H1 (cell line): ENCODE measurements around the gene GUCY1A2. TPM values are rescaled to one million over a fixed set of nuclear protein-coding genes. Genes with fewer than 3 reads are reported as not detected.

Experiments
- CTCF ChIA-PET: fragments of 300-600 bp; sonication (Branson Sonifier 250); formaldehyde crosslinking; loops from one replicate; lab custom pipeline; 2021; ENCODE audit not compliant: partially characterized antibody; lab: Charles Lee
- POLR2A ChIA-PET: fragments of 300-600 bp; sonication (Branson Sonifier 250); formaldehyde crosslinking; loops from one replicate; lab custom pipeline; 2021; ENCODE audit warnings: inconsistent platforms; ENCODE audit not compliant: partially characterized antibody; lab: Charles Lee
- DNase-seq, 2 experiments: peaks; one replicate each; pipeline versions ENCODE4 v3.0.0 to v3.0.0-alpha.2; 2010 to 2022; ENCODE audit warnings: low spot score in 2 of 2, low read depth in 1 of 2, mixed read lengths in 1 of 2
- FAIRE-seq: peaks from 2 replicates; lab custom pipeline; 2011; peaks lifted over from hg19 to GRCh38; lab: Jason Lieb, UNC
- H2AFZ ChIP-seq: 2 replicates; pipeline ENCODE4 v1.8.1; 2012; ENCODE audit warnings: low read length, inconsistent platforms
- H2AK5ac ChIP-seq: 2 replicates; pipeline ENCODE4 v1.6.1; 2013; ENCODE audit warnings: low read depth, low read length
- H2BK120ac ChIP-seq: replicated peaks from 2 replicates; pipeline ENCODE3; 2013; ENCODE audit warnings: low read depth, low read length, inconsistent platforms
- H2BK12ac ChIP-seq: 2 replicates; pipeline ENCODE4 v1.6.1; 2013; ENCODE audit warnings: low read depth, low read length
- H2BK15ac ChIP-seq: 2 replicates; pipeline ENCODE4 v1.6.1; 2013; ENCODE audit warnings: low read length
- H2BK20ac ChIP-seq: 2 replicates; pipeline ENCODE4 v1.6.1; 2013; ENCODE audit warnings: low read length
- H2BK5ac ChIP-seq: 2 replicates; pipeline ENCODE4 v1.6.1; 2013; ENCODE audit warnings: low read depth, low read length
- H3K14ac ChIP-seq: 2 replicates; pipeline ENCODE4 v1.6.1; 2013; ENCODE audit warnings: inconsistent platforms; ENCODE audit not compliant: insufficient read length
- H3K18ac ChIP-seq: 2 replicates; pipeline ENCODE4 v1.6.1; 2013; ENCODE audit warnings: low read length; ENCODE audit errors: extremely low read depth
- H3K23ac ChIP-seq: 2 replicates; pipeline ENCODE4 v1.6.1; 2013; ENCODE audit warnings: inconsistent platforms; ENCODE audit not compliant: insufficient read length
- H3K23me2 ChIP-seq: 2 replicates; pipeline ENCODE4 v1.6.1; 2013; ENCODE audit warnings: low read depth, low read length
- H3K27ac ChIP-seq: 2 replicates; pipeline ENCODE4 v1.6.1; 2011; ENCODE audit warnings: low read depth, low read length, inconsistent platforms
- H3K27me3 ChIP-seq, 4 experiments: replicated peaks in 1 of 4; 1 replicate in 1 of 4; 2 replicates in 3 of 4; pipeline versions ENCODE4 v1.6.1 to v1.8.1; 2011 to 2013; ENCODE audit warnings: low read length in 3 of 4, mild to moderate bottlenecking in 3 of 4, inconsistent platforms in 2 of 4, mixed read lengths in 2 of 4, moderate library complexity in 1 of 4; ENCODE audit not compliant: control insufficient read depth in 3 of 4, insufficient read depth in 3 of 4; ENCODE audit errors: extremely low read depth in 1 of 4
- H3K36me3 ChIP-seq, 4 experiments: 2 replicates each; pipeline versions ENCODE4 v1.6.1 to v1.8.1; 2011 to 2013; ENCODE audit warnings: mild to moderate bottlenecking in 4 of 4, low read length in 3 of 4, moderate library complexity in 2 of 4, control low read depth in 1 of 4, inconsistent platforms in 1 of 4; ENCODE audit not compliant: insufficient read depth in 4 of 4, control insufficient read depth in 2 of 4
- H3K4ac ChIP-seq: replicated peaks from 2 replicates; pipeline ENCODE3; 2013; ENCODE audit warnings: low read length, low read depth, mixed read lengths, inconsistent platforms; ENCODE audit not compliant: insufficient read length
- H3K4me1 ChIP-seq, 4 experiments: replicated peaks in 1 of 4; 1 replicate in 1 of 4; 2 replicates in 3 of 4; pipeline versions ENCODE4 v1.6.1 to v1.8.1; 2011 to 2013; ENCODE audit warnings: low read length in 3 of 4, inconsistent platforms in 2 of 4, mixed read lengths in 1 of 4; ENCODE audit not compliant: insufficient read depth in 4 of 4, control insufficient read depth in 3 of 4
- H3K4me2 ChIP-seq, 2 experiments: 2 replicates each; pipeline versions ENCODE4 v1.6.1 to v1.8.1; 2011 to 2013; ENCODE audit warnings: low read depth in 2 of 2, low read length in 2 of 2, control low read depth in 1 of 2, inconsistent platforms in 1 of 2, mild to moderate bottlenecking in 1 of 2; ENCODE audit not compliant: insufficient read depth in 1 of 2
- H3K4me3 ChIP-seq, 4 experiments: fragments of 200-600, 300-600 bp in 1 of 4; sonication (generic), shearing (Covaris generic), sonication (Bioruptor Twin) in 1 of 4; 2 replicates each; pipeline versions ENCODE4 v1.5.1 to v1.8.1; 2011 to 2016; ENCODE audit warnings: low read length in 4 of 4, low read depth in 3 of 4, control low read depth in 2 of 4, inconsistent platforms in 2 of 4, mild to moderate bottlenecking in 2 of 4, mixed read lengths in 1 of 4, moderate library complexity in 1 of 4; ENCODE audit not compliant: insufficient read depth in 2 of 4; ENCODE audit errors: extremely low read depth in 1 of 4
- H3K56ac ChIP-seq: replicated peaks from 2 replicates; pipeline ENCODE3; 2013; ENCODE audit warnings: low read depth, mild to moderate bottlenecking, mixed read lengths, low read length, inconsistent platforms; ENCODE audit not compliant: insufficient read length
- H3K79me1 ChIP-seq: 2 replicates; pipeline ENCODE4 v1.6.1; 2013; ENCODE audit warnings: low read depth, low read length, control low read depth
- H3K79me2 ChIP-seq, 2 experiments: 2 replicates each; pipeline versions ENCODE4 v1.6.1 to v1.8.1; 2012 to 2013; ENCODE audit warnings: low read length in 2 of 2, mild to moderate bottlenecking in 2 of 2, inconsistent platforms in 1 of 2; ENCODE audit not compliant: insufficient read depth in 2 of 2, control insufficient read depth in 1 of 2
- H3K9ac ChIP-seq, 4 experiments: replicated peaks in 1 of 4; 1 replicate in 1 of 4; 2 replicates in 3 of 4; pipeline versions ENCODE4 v1.6.1 to v1.8.1; 2011 to 2013; ENCODE audit warnings: low read depth in 3 of 4, low read length in 3 of 4, control low read depth in 2 of 4, mild to moderate bottlenecking in 2 of 4, moderate library complexity in 2 of 4, inconsistent platforms in 1 of 4; ENCODE audit errors: extremely low read depth in 1 of 4
- H3K9me3 ChIP-seq, 2 experiments: 2 replicates each; pipeline versions ENCODE4 v1.6.1 to v1.8.1; 2012 to 2013; ENCODE audit warnings: mild to moderate bottlenecking in 2 of 2, moderate library complexity in 2 of 2, control low read depth in 1 of 2, inconsistent platforms in 1 of 2, low read depth in 1 of 2, low read length in 1 of 2, mixed read lengths in 1 of 2; ENCODE audit not compliant: insufficient read depth in 2 of 2
- H4K20me1 ChIP-seq, 2 experiments: replicated peaks in 1 of 2; 2 replicates each; pipeline versions ENCODE3 to v1.8.1; 2011 to 2013; ENCODE audit warnings: inconsistent platforms in 2 of 2, low read length in 2 of 2, mild to moderate bottlenecking in 1 of 2; ENCODE audit not compliant: insufficient read depth in 2 of 2, control insufficient read depth in 1 of 2
- H4K5ac ChIP-seq: 2 replicates; pipeline ENCODE4 v1.6.1; 2013; ENCODE audit warnings: low read length, low read depth, mixed read lengths, inconsistent platforms; ENCODE audit not compliant: insufficient read length
- H4K8ac ChIP-seq: 2 replicates; pipeline ENCODE4 v1.8.0; 2013; ENCODE audit warnings: mild to moderate bottlenecking, moderate library complexity, low read length, inconsistent platforms; ENCODE audit not compliant: insufficient read depth; ENCODE audit errors: extremely low read depth
- H4K91ac ChIP-seq: replicated peaks from 2 replicates; pipeline ENCODE3; 2013; ENCODE audit warnings: low read length, mixed read lengths, inconsistent platforms; ENCODE audit not compliant: insufficient read length
- CBX8 ChIP-seq: fragments of 300-800, 300-1000 bp; sonication (generic); IDR thresholded peaks from 2 replicates; pipeline ENCODE4 v1.7.1; 2016; ENCODE audit warnings: low read depth, low read length, borderline replicate concordance
- GABPA ChIP-seq: IDR thresholded peaks from 2 replicates; pipeline ENCODE4 v1.6.1; 2011; ENCODE audit warnings: mild to moderate bottlenecking, low read length, moderate library complexity, borderline replicate concordance; ENCODE audit not compliant: insufficient read depth
- SIX5 ChIP-seq: IDR thresholded peaks from 2 replicates; pipeline ENCODE4 v1.6.1; 2011; ENCODE audit warnings: mild to moderate bottlenecking, low read depth, low read length
- WGBS, 2 experiments: shearing (Covaris generic) in 1 of 2; methylation state at CpG; one replicate each; pipeline versions ENCODE4 v1.1.6 to v1.1.7; 2013 to 2015; ENCODE audit warnings: low lambda C conversion rate in 2 of 2, mixed read lengths in 2 of 2, inconsistent platforms in 1 of 2, low coverage in 1 of 2, missing lambda C conversion rate in 1 of 2; ENCODE audit not compliant: insufficient replicate concordance in 2 of 2, insufficient coverage in 1 of 2, insufficient read length in 1 of 2; ENCODE audit errors: extremely low coverage in 1 of 2, missing lambda C conversion rate in 1 of 2; 5-methylcytosine and 5-hydroxymethylcytosine counted together
- polyA plus RNA-seq, 7 experiments: library from polyadenylated mRNA; depleted of rRNA in 3 of 7; stranded (reverse) in 5 of 7; unstranded in 2 of 7; fragments of >200 nt in 5 of 7; fragments of 200-250 nt in 2 of 7; gene quantifications; 1 replicate in 5 of 7; 2 replicates in 1 of 7; 4 replicates in 1 of 7; pipeline versions ENCODE4 v1.2.1 to v1.2.3, GENCODE V29; 2011 to 2013; ENCODE audit warnings: missing spikeins in 2 of 7, mixed read lengths in 2 of 7
- total RNA-seq: library from RNA; stranded (reverse); fragmentation: NEBNext Ultra II Directional; extraction: Animal tissue kit (Norgen Biotek cat#: 25700); gene quantifications from 2 replicates; pipeline ENCODE4 v1.2.1, GENCODE V29; 2021

GUCY1A2 gene
- total and polyA plus RNA-seq, 2 of the 8 experiments (the other 6 are each of a cell fraction or from before 2014, with no cell fraction given) = 0.11 to 1.9 TPM

DNA sequence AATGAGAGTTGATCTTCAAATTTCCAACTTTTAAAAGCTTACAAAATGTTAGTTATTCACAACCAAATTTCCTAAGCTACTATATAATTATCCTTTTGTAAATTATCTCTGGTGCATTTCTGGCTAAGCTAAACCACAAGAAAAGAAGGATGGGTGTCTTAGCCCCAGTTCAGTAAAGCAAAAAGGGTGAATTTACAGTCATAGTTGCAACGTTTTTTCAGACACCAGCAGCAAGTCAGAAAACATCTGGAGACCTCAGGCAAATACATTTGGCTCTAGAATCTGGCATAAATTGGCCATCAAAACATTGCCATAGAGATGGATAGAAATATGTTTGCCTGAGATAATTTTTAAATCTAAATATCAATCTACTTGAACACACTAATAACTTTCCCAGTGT is 257.0 kb downstream of the GUCY1A2 start:
- no peaks in the 10 kb centered on the region for H3K79me1 ChIP-seq
- no peak overlapping the region for H3K9ac ChIP-seq
- DNase-seq (no peak), FAIRE-seq (no peak)
- no peak overlapping the region for H4K91ac ChIP-seq
- H4K20me1 ChIP-seq = no peaks in the 10 kb centered on the region
- CTCF ChIA-PET = interaction anchor here (1.3 kb wide), 1 partner anchor 11 kb away, joined by 4 read pairs; no protein-coding TSS in a partner anchor
- no peak overlapping the region for H3K23ac ChIP-seq
- no peaks in the 10 kb centered on the region for H3K4me1 ChIP-seq
- no peak overlapping the region for H3K4ac ChIP-seq
- no peak overlapping the region for H3K18ac ChIP-seq
- H3K14ac ChIP-seq = no peak overlapping the region
- no peak overlapping the region for H3K56ac ChIP-seq
- 76% methylated on average over 1 of the region's 1 CpG; no CpG with 5 or more reads in 1 of the 2 experiments for WGBS, 2 experiments
- no peaks in the 10 kb centered on the region for H3K27me3 ChIP-seq
- H2BK5ac ChIP-seq = no peak overlapping the region
- H4K8ac ChIP-seq = no peak overlapping the region
- H3K27ac ChIP-seq = no peak overlapping the region
- POLR2A ChIA-PET = no interaction called here
- no peak overlapping the region for H2AFZ ChIP-seq
- H3K23me2 ChIP-seq = no peaks in the 10 kb centered on the region
- H2BK120ac ChIP-seq = no peak overlapping the region
- 0 out of 4 replicates have a peak, but pooled peaks cover 0 to 5% of the 10 kb centered on the region in 2 experiments for H3K9me3 ChIP-seq
- H3K79me2 ChIP-seq = no peaks in the 10 kb centered on the region
- no peak overlapping the region for H2BK15ac ChIP-seq
- H2AK5ac ChIP-seq = no peak overlapping the region
- no peak overlapping the region for H3K4me3 ChIP-seq
- H2BK20ac ChIP-seq = no peak overlapping the region
- H2BK12ac ChIP-seq = no peak overlapping the region
- no peak overlapping the region for H4K5ac ChIP-seq
- H3K4me2 ChIP-seq = no peak overlapping the region
- TF ChIP-seq CBX8 (no peak), SIX5 (no peak), GABPA (no peak)
- no peaks in the 10 kb centered on the region for H3K36me3 ChIP-seq
